Measurements from ENCODE around the gene RIPPLY3. TPM values are rescaled to one million over a fixed set of nuclear protein-coding genes. Genes with fewer than 3 reads are reported as not detected.
A peak's percentile ranks its signal among the peaks of the same experiment; 100 is the strongest.

RIPPLY3 gene
- polyA plus RNA-seq, 12 donors: 0.11 to 0.33 (median 0.19) TPM; not detected in 3

GRCh38 chr21:37059181-37059580 lies 52.7 kb downstream of the RIPPLY3 start:
- no peak for DNase-seq

DNA sequence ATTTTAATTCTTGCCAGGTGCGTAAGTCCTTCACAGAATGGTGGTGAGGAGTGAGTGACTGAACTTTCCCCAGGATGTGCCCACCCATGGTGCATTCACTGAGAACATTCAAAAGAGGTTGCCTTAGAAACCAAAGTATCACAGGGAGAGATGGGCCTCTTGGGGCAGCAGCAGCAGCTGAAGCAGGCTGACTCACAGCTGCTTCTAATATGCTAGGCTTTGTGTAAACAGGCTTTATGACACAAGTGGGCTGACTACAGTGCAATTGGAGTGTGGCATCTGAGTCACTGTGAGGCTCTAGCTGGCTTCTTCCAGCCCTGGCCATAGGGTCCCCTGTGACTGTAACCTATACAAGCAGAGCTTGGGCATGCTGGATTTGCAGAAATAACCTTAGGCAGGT lies 53.8 kb downstream of the RIPPLY3 start:
- peak; percentile 64 for DNase-seq

GRCh38 chr21:37061926-37062592 lies 55.6 kb downstream of the RIPPLY3 start:
- DNase-seq: no peak

GRCh38 chr21:37062593-37062935 lies 56.1 kb downstream of the RIPPLY3 start:
- DNase-seq: no peak

DNA sequence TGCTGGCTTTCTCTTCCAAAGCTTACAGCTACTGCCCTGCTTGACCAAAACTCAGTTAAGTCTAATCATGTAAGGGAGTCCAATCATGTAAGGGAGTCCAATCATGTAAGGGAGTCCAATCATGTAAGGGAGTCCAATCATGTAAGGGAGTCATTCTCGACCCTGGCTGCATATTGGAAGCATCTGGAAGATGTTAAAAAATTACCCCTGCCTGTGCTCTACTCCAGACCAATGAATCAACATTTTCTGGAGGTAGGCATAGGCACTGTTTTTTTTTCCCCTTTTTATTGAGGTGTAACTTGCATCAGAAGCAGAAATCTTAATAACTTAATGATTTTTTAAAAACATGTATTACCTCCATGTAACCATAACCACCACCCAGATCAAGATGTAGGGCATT lies 56.9 kb downstream of the RIPPLY3 start:
- DNase-seq: no peak

DNA sequence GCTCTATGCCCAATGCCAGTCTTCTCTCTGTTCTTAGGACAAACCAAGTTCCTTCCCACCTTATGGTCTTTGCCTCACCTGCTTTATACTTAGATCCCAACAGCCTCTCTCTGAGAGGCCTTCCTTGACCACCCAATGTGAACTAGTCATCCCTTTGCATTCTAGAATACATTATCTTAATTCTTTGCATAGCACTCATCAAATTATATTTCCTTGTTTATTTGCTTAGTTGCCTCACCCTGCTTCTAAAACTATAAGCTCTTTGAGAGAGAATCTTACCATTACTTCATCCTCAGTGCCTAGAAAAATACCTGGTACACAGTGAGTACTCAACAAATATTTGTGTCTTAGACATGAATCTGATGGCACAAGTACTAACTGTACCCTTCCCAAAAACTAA lies 58.3 kb downstream of the RIPPLY3 start:
- no peak for DNase-seq

GRCh38 chr21:37065561-37066177 lies 59.2 kb downstream of the RIPPLY3 start:
- no peak for DNase-seq

Other genes starting within 250 kb of the RIPPLY3 start
- gene HLCS, start 40.0 kb upstream of the RIPPLY3 start, polyA plus RNA-seq (ENCODE audit: insufficient read length in 12 of 12): 10 to 100 TPM in 9 of 12 donors, 1 to 10 TPM in 2, not detected in 1; 6.7 to 15.3 (median 13.1) TPM
- gene PIGP, start 66.4 kb downstream of the RIPPLY3 start, polyA plus RNA-seq (ENCODE audit: insufficient read length in 12 of 12): 10 to 100 TPM in 11 of 12 donors, not detected in 1; 24.2 to 43.8 (median 31.6) TPM
- 100 to 1,000 TPM in 11 of 12 donors, not detected in 1; 122 to 213 (median 146) TPM for gene TTC3, start 66.6 kb downstream of the RIPPLY3 start, polyA plus RNA-seq (ENCODE audit: insufficient read length in 12 of 12)

Measured in muscle of arm (tissue), 12 donors.